Gastrocnemius medialis (tissue), 4 donors: ENCODE results near the gene GNAZ.

ENCODE experiments used
- CTCF ChIP-seq, 5 experiments: fragments of 450-650 bp in 3 of 5; fragments of 200-600 bp in 2 of 5; sonication (generic) in 2 of 5; IDR thresholded peaks in 4 of 5; conservative IDR thresholded peaks in 1 of 5; 1 replicate in 4 of 5; 2 replicates in 1 of 5; pipeline ENCODE4 v1.5.1; 2016 to 2019; ENCODE audit warnings: antibody characterized with exemption in 5 of 5, mild to moderate bottlenecking in 3 of 5, moderate library complexity in 3 of 5
- POLR2A ChIP-seq, 2 donors: fragments of 450-650 bp; IDR thresholded peaks; one replicate each; pipeline ENCODE4 v1.6.1; 2017; ENCODE audit warnings: antibody characterized with exemption in 2 of 2, mild to moderate bottlenecking in 2 of 2, moderate library complexity in 2 of 2

- TF ChIP-seq CTCF (IDR thresholded peaks at IDR 0.05 in 4 of 5, conservative IDR thresholded peaks at IDR 0.05 in 1 of 5): no peak
- TF ChIP-seq POLR2A (IDR thresholded peaks at IDR 0.05): no peak
These were observed 91.3 kb downstream of the GNAZ start for GRCh38 chr22:23161574-23161973.
